Measurements from ENCODE around the gene WDTC1.
"Not testable (repeated sequence)": the region's sequence is repeated elsewhere in the genome, so short reads cannot be mapped to it uniquely, and the experiment has no call there.

The WDTC1 gene

GRCh38 chr1:27201295-27201694 is 33.1 kb upstream of the WDTC1 start:
- H3K9me3 ChIP-seq (replicated peaks; ENCODE audit: insufficient read depth, low read length), result no peaks in the 10 kb centered on the region
- DNase-seq, result no peak
- H3K79me2 ChIP-seq (ENCODE audit: low read length), result no peaks in the 10 kb centered on the region
- H3K4me1 ChIP-seq (ENCODE audit: low read length), result no peaks in the 10 kb centered on the region
- no peak overlapping the region for H3K4me2 ChIP-seq (ENCODE audit: low read depth, low read length)
- no peaks in the 10 kb centered on the region for H3F3A ChIP-seq (ENCODE audit: insufficient read depth, low read length)
- no peaks in the 10 kb centered on the region for H3K27me3 ChIP-seq (replicated peaks; ENCODE audit: insufficient read depth, low read length)
- no peaks in the 10 kb centered on the region for H3K9me2 ChIP-seq (replicated peaks; ENCODE audit: insufficient read depth, low read length)
- no peak overlapping the region for H3K9ac ChIP-seq (ENCODE audit: low read length)
- H3K27ac ChIP-seq (ENCODE audit: low read length), result no peak overlapping the region
- TF ChIP-seq, protein P1, sequence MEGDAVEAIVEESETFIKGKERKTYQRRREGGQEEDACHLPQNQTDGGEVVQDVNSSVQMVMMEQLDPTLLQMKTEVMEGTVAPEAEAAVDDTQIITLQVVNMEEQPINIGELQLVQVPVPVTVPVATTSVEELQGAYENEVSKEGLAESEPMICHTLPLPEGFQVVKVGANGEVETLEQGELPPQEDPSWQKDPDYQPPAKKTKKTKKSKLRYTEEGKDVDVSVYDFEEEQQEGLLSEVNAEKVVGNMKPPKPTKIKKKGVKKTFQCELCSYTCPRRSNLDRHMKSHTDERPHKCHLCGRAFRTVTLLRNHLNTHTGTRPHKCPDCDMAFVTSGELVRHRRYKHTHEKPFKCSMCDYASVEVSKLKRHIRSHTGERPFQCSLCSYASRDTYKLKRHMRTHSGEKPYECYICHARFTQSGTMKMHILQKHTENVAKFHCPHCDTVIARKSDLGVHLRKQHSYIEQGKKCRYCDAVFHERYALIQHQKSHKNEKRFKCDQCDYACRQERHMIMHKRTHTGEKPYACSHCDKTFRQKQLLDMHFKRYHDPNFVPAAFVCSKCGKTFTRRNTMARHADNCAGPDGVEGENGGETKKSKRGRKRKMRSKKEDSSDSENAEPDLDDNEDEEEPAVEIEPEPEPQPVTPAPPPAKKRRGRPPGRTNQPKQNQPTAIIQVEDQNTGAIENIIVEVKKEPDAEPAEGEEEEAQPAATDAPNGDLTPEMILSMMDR (IDR thresholded peaks at IDR 0.05; ENCODE audit: low read length), result no peak
- TF ChIP-seq EZH2 (optimal IDR thresholded peaks at IDR 0.05; ENCODE audit: low read depth, low read length) (no peak), EZH2phosphoT487 (IDR thresholded peaks at IDR 0.05; ENCODE audit: low read length) (no peak)
- no peak overlapping the region for H3K4me3 ChIP-seq (ENCODE audit: low read length)
- H2AFZ ChIP-seq (ENCODE audit: low read length), result no peak overlapping the region
- no peaks in the 10 kb centered on the region for H4K20me1 ChIP-seq (ENCODE audit: insufficient read depth, low read length)
- no peaks in the 10 kb centered on the region for H3K36me3 ChIP-seq (replicated peaks; ENCODE audit: insufficient read depth, low read length)

DNA sequence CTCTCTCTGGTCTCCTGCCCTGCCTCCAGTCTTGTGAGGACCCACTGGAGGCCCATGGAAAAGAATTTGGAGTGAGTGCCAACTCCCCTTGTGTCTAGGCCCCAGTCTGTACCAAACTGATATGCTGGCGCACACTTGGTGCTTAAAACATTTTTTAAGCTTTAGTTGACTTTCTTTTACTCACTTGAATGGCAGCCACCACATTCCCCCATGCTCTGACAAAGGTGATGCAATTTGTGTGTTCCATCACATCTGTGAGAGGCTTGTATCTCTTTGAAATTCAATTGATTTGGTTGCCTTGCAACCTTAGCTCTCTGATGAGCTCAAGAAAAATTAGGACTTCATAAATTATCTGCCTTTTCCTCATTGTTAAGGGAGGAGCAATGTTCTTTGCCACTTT is 30.5 kb upstream of the WDTC1 start:
- no peaks in the 10 kb centered on the region for H3K79me2 ChIP-seq (ENCODE audit: low read length)
- no peaks in the 10 kb centered on the region for H3K4me1 ChIP-seq (ENCODE audit: low read length)
- DNase-seq, result no peak
- no peak overlapping the region for H2AFZ ChIP-seq (ENCODE audit: low read length)
- no peaks in the 10 kb centered on the region for H3F3A ChIP-seq (ENCODE audit: insufficient read depth, low read length)
- TF ChIP-seq EZH2phosphoT487 (IDR thresholded peaks at IDR 0.05; ENCODE audit: low read length) (no peak), EZH2 (optimal IDR thresholded peaks at IDR 0.05; ENCODE audit: low read depth, low read length) (no peak)
- TF ChIP-seq, protein P1 (IDR thresholded peaks at IDR 0.05; ENCODE audit: low read length), result no peak
- no peaks in the 10 kb centered on the region for H3K9me2 ChIP-seq (replicated peaks; ENCODE audit: insufficient read depth, low read length)
- H3K4me2 ChIP-seq (ENCODE audit: low read depth, low read length), result no peak overlapping the region
- H3K9me3 ChIP-seq (replicated peaks; ENCODE audit: insufficient read depth, low read length), result no peaks in the 10 kb centered on the region
- H3K27me3 ChIP-seq (replicated peaks; ENCODE audit: insufficient read depth, low read length), result no peaks in the 10 kb centered on the region
- no peaks in the 10 kb centered on the region for H4K20me1 ChIP-seq (ENCODE audit: insufficient read depth, low read length)
- H3K36me3 ChIP-seq (replicated peaks; ENCODE audit: insufficient read depth, low read length), result no peaks in the 10 kb centered on the region
- no peak overlapping the region for H3K9ac ChIP-seq (ENCODE audit: low read length)
- H3K4me3 ChIP-seq (ENCODE audit: low read length), result no peak overlapping the region
- H3K27ac ChIP-seq (ENCODE audit: low read length), result no peak overlapping the region

DNA sequence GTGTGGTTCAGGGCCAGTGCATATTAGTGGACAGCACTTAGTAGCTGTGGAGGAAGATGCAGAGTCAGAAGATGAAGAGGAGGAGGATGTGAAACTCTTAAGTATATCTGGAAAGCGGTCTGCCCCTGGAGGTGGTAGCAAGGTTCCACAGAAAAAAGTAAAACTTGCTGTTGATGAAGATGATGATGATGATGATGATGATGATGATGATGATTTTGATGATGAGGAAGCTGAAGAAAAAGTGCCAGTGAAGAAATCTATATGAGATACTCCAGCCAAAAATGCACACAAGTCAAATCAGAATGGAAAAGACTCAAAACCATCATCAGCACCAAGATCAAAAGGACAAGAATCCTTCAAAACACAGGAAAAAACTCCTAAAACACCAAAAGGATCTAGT is 27.2 kb upstream of the WDTC1 start:
- not testable (repeated sequence) for H3K9ac ChIP-seq (ENCODE audit: low read length); H2AFZ ChIP-seq (ENCODE audit: low read length); H4K20me1 ChIP-seq (ENCODE audit: insufficient read depth, low read length); H3K4me2 ChIP-seq (ENCODE audit: low read depth, low read length); H3K4me1 ChIP-seq (ENCODE audit: low read length); H3K36me3 ChIP-seq (replicated peaks; ENCODE audit: insufficient read depth, low read length); H3K9me3 ChIP-seq (replicated peaks; ENCODE audit: insufficient read depth, low read length); H3K27ac ChIP-seq (ENCODE audit: low read length); H3K79me2 ChIP-seq (ENCODE audit: low read length); H3K27me3 ChIP-seq (replicated peaks; ENCODE audit: insufficient read depth, low read length); H3K9me2 ChIP-seq (replicated peaks; ENCODE audit: insufficient read depth, low read length); DNase-seq; H3K4me3 ChIP-seq (ENCODE audit: low read length); H3F3A ChIP-seq (ENCODE audit: insufficient read depth, low read length)

DNA sequence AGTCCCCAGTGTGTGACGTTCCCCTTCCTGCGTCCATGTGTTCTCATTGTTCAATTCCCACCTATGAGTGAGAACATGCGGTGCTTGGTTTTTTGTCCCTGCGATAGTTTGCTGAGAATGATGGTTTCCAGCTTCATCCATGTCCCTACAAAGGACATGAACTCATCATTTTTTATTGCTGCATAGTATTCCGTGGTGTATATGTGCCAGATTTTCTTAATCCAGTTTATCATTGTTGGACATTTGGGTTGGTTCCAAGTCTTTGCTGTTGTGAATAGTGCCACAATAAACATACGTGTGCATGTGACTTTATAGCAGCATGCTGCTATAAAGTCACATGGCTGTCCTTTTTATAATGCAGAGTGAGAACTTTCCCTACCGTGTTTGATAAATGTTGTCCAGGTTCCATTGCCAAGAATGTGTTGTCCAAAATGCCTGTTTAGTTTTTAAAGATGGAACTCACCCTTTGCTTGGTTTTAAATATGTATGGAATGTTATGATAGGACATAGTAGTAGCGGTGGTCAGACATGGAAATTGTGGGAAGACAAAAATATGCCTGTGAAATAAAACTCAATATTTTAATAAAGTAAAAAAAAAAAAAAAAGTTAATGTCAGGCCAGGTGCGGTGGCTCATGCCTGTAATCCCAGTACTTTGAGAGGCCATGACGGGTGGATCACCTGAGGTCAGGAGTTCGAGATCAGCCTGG is 26.1 kb upstream of the WDTC1 start:
- not testable (repeated sequence) for H3K27ac ChIP-seq (ENCODE audit: low read length); H3F3A ChIP-seq (ENCODE audit: insufficient read depth, low read length); H3K9ac ChIP-seq (ENCODE audit: low read length); H3K9me3 ChIP-seq (replicated peaks; ENCODE audit: insufficient read depth, low read length); H3K4me1 ChIP-seq (ENCODE audit: low read length); H3K9me2 ChIP-seq (replicated peaks; ENCODE audit: insufficient read depth, low read length); H3K4me2 ChIP-seq (ENCODE audit: low read depth, low read length); H3K79me2 ChIP-seq (ENCODE audit: low read length); H3K36me3 ChIP-seq (replicated peaks; ENCODE audit: insufficient read depth, low read length); H2AFZ ChIP-seq (ENCODE audit: low read length); H4K20me1 ChIP-seq (ENCODE audit: insufficient read depth, low read length); DNase-seq; H3K27me3 ChIP-seq (replicated peaks; ENCODE audit: insufficient read depth, low read length); H3K4me3 ChIP-seq (ENCODE audit: low read length)

All from MM.1S (cell line).